GM18867 (cell line): ENCODE measurements around the gene SERPINA7.
"Not testable (repeated sequence)": the region's sequence is repeated elsewhere in the genome, so short reads cannot be mapped to it uniquely, and the experiment has no call there.

Experiments used
- ATAC-seq: cut with Tn5 transposase; IDR thresholded peaks from one replicate; pipeline ENCODE4 v1.9.1; 2021; ENCODE audit warnings: mild to moderate bottlenecking, moderate library complexity; ENCODE audit not compliant: unreplicated experiment

SERPINA7 gene

GRCh38 chrX:106038625-106039024 lies at the start of gene SERPINA7:
TSS of gene SERPINA7 (minus strand) at chrX:106038727. CDS start at chrX:106037058, 1,669 bp downstream.
- ATAC-seq: no peak

DNA sequence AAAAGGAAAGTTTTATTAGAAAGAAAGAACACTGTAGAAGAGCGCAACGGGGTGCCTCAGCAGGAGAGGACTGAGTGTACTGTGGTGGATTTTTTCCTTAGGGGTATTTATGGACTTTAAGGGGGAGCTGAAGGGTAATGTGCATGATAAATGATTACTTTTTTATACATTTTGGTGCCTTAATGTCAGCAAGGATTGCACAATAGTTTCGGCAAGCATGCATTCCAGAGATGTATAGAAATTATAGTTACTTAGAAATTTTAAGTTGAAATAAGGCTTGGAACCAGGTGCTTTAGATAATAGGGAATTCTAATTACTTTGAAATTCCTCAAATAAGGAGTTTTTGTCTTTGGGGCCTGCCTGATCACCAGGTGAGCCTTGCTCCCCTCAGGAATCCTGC lies 30.5 kb upstream of the SERPINA7 start:
- no peak for ATAC-seq

- ATAC-seq: no peak
Measured at GRCh38 chrX:106050054-106050453, 11.5 kb upstream of the SERPINA7 start.

- ATAC-seq: no peak
Measured at GRCh38 chrX:106042296-106042695, 3.8 kb upstream of the SERPINA7 start.

- no peak for ATAC-seq
Measured at GRCh38 chrX:106040861-106041260, 2.3 kb upstream of the SERPINA7 start.

DNA sequence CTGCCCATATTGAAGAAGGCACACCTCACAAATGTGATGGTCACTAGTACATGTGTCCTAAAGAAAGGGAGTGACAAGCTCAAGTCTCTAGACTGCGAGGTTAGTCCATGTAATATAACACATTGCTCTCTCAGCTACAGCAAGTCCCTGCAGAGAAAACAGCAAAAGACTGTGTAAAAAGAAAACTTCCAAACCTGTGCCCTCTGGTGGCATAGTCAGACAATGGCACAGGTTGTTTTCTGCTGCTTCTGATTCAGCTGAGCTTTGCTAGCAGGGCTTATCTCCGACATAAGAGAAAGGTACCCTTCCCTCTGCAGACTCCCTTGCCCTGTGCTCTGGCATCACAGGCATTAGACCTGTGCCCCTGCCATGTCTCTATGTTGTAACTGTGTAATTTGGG lies 1.4 kb upstream of the SERPINA7 start:
- no peak for ATAC-seq

DNA sequence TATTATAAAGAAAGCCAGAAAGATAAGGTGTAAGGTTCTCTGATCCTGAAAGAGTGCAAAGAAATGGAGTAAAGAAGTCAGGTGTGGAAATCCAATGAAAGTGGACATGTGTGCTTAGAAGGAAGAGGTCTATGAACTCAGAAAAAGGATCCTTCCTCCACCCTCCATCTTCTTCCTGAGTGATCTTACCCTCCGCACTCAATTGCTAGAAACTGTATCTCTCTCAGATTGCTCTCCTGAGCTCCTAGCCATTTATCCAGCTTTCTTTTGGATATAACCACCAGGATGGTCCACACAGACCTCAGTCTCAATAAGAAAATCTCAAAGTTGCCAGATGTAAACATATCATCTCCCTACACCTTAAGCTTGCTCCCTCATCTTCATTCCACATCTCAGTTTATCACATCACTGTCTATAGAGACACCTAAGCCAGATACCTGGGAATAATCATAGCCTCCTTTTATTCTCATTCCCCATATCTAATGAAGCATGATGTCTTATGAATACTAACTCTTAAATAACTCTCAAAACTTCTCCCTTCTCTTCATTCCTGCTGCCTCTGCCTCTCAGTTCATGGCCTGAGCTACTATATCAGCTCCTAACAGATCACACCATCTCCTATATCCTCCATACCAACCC lies 573 bp downstream of the SERPINA7 start:
- no peak for ATAC-seq

DNA sequence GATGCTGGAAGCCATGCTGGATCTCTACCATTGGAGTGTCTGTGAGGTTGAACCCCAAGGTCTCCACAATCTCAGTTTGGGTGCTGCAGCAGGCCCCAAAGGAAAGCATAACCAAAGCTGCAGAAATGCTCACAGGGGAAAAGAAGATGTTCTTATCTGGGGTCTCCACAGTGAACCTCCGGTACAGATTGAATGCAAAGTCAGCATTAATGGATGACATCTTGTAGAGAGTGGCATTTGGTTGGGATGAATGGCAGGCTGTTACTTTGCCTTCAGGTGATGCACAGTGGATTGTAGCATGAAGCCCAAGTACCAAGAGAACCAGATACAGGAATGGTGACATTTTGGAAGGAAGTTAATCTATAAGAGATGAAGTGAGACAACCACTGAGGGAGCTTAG lies 1.8 kb downstream of the SERPINA7 start:
- no peak for ATAC-seq

DNA sequence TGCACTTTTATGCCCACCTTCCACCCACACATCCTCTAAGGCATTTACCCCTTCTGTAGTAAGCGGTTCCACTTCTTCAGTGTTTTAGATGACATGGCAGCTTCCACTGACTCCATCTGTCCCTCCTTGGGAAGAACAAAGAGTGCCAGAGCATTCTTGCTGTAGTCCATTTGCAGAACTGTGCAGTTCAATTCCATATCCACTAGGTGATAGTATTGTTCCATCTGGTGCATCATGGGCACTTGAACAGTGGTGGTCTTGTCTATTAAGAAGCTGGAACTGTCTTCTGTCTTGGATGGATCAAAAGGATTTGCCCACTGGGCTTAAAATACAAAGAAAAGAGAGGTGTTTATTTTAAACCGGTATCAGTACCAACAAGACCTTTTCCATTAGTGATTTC lies 3.5 kb downstream of the SERPINA7 start:
- ATAC-seq: no peak

DNA sequence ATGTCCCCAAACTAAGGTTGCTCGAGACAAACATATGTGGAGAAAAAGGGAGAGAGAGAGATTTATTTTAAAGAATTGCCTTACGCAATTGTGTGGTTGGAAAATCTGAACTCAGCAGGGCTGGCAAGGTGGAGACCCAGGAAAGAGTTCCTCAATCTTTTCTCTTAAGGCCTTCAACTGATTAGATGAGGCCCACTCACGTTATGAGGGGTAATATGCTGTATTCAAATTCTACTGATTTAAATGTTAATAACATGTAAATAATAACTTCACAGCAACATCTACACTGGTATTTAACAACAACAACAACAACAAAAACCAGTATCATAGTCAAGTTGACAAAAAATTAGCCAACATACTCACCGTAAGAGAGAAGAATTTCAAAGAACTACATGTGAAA lies 14.6 kb downstream of the SERPINA7 start:
- ATAC-seq: no peak

- ATAC-seq: no peak
Measured at GRCh38 chrX:106022238-106022637, 16.3 kb downstream of the SERPINA7 start.

DNA sequence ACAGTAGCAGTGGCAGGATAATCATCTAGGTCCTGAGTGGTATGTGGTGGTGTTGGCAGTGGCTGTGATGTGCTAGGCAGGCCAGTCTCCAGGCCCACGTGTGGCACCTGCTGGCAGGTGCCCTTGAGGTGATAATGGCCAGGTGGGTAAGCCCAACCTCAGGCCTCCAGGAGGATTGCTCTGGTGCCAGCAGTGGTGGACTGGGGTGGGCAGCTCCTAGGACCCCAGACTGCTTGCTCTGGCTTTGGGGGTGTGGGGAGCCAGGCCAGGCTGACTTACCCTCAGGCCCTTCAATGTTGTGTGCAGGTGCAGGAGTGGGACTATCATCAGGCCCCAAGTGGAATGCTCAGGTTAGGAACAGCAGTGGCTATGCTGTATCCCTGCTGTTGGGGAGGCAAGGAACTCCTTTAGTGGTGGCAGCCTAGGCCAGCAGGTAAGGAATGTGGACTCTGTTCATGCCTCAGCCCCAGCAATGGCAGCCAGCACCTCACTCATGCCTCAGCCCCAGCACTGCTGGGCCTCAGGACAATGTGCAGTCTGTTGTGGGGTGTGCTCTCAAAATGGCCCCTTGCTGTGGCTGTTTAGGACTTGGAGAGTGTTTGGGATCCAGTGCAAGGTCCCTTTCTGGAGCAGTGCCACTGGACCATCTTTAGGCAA lies 24.3 kb downstream of the SERPINA7 start:
- no peak for ATAC-seq

DNA sequence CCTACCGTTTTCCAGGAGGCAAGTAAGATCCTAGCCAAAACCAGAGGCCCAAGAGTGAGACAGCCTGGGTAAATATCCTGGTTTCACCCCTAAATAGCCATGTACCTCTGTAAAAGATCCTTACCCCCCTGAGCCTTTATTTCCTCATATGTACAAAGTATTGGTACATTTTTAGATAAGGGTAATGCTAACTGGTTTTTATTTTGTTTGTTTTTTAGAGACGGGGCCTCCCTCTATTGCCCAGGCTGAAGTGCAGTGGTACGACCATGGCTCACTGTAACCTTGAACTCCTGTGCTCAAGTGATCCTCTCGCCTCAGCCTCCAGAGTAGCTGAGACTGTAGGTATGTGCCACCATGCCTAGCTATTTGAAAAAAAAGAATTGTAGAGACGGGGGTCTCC lies 29.4 kb downstream of the SERPINA7 start:
- ATAC-seq: no peak

DNA sequence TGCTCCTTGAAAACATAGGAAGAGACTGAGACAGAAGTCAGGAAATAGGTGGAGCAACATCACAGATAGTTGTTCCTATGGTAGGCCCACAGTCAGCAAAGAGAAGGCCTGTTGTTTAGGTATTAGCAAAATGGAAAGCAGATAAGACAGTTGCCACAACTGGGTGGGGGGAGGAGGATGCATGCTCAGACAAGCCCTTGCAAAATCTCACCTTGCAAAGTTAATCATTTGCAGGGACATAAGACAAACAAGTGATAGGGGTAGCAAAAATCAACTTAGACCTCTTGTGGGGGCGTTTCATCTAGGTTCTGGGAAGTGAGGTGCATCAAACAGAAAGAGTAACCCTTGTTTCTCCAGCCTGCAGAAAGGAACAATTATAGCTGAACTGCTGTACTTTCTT lies 30.7 kb downstream of the SERPINA7 start:
- no peak for ATAC-seq

DNA sequence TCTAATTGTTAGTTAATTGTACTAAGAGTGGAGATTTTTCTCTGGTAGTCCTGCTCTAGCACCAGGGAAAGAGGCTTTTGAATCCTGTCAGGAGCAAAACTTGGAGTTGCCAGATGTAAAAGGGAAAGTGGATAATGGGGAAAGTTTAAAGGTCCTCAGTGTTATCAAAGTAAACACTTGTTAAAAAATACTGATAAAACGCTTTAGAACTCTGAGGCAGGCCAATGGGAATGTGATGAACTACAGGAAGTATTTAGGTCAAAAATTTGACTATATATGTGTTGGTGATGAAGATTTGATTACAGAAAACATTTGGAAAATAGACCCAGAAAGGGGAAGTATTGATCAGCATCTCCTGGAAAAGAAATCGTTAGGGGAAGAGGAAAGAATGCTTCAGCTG lies 32.8 kb downstream of the SERPINA7 start:
- ATAC-seq: no peak

DNA sequence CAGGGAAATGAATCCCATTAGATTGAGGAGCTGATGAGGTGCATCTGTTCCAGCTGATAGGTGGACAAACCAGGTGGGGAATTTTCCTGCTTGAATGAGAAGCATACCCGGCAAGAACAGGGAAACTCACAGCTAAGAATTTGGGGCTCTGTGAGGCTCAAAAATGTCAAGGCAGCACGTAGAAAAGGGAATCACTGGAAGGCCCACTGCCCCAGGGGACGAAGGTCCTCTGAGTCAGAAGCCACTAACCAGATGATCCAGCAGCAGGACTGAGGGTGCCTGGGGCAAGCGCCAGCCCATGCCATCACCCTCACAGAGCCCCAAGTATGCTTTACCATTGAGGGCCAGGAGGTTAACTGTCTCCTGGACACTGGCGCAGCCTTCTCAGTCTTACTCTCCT lies 37.9 kb downstream of the SERPINA7 start:
- ATAC-seq: not testable (repeated sequence)

DNA sequence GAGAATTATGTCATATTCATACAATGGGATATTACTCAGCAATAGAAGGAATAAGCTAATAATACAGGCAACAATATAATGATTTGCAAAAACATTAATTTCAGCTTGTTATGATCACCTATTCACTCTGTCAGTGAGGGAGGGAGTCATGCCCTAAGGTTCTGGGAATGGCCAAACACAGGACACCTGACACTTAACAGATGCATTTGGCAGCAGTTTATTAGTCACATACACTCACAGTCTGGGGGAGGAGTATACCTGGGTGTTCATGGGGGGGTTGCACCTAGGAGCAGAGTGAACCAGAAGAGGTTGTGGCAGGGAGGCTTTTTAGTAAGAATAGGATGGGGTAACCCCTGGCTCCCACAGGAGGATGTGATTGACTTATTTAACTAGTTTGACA lies 38.3 kb downstream of the SERPINA7 start:
- ATAC-seq: no peak

DNA sequence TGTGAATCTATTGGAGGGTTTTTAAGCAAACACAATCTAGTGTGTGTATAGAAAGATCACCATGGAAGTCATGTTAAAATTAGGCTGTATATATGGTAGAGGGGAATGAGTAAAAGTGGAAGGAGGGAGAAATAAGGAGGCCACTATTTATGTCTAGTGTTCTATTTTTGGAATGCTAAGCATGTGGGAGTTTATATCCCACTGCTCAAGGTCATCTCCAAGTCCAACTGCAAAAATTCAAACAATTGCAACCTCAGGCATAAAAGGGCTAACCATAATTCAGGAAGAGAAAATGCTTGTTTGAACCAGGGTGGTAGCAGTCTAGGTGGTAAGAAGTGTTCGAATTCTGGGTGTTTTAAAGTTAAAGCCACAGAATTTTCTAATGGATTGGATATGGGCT lies 39.2 kb downstream of the SERPINA7 start:
- no peak for ATAC-seq

DNA sequence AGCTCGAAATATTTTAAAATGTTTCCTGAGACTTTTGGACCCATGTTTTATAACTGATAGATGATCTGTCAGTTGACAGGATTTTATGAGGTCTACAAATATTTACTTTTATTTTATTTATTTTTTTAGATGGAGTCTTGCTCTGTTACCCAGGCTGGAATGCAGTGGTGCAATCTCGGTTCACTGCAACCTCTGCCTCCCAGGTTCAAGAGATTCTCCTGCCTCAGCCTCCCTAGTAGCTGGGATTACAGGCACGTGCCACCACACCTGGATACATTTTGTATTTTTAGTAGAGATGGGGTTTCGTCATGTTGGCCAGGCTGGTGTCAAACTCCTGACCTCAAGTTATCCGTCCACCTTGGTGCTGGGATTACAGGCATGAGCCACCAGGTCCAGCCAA lies 50.0 kb downstream of the SERPINA7 start:
- not testable (repeated sequence) for ATAC-seq
